Measurements from ENCODE around the gene POTEB2.
"Not testable (repeated sequence)": the region's sequence is repeated elsewhere in the genome, so short reads cannot be mapped to it uniquely, and the experiment has no call there.

POTEB2 gene

GRCh38 chr15:20866214-20866613 lies at the start of gene POTEB2:
Gene POTEB2, minus strand, starts transcription at chr15:20866314. Its CDS starts 33 bp downstream, at chr15:20866281.
- H3K9me3 Mint-ChIP-seq, DNase-seq, H3K27me3 Mint-ChIP-seq, H3K27ac Mint-ChIP-seq, H3K36me3 Mint-ChIP-seq, CTCF ChIA-PET, H3K4me1 Mint-ChIP-seq, H3K4me3 Mint-ChIP-seq: not testable (repeated sequence)

GRCh38 chr15:20879916-20880315 lies 13.8 kb upstream of the POTEB2 start:
- H3K4me1 Mint-ChIP-seq, DNase-seq, H3K9me3 Mint-ChIP-seq, H3K27ac Mint-ChIP-seq, H3K36me3 Mint-ChIP-seq, H3K4me3 Mint-ChIP-seq, CTCF ChIA-PET, H3K27me3 Mint-ChIP-seq: not testable (repeated sequence)

GRCh38 chr15:20878464-20878863 lies 12.3 kb upstream of the POTEB2 start:
- CTCF ChIA-PET, H3K4me3 Mint-ChIP-seq, H3K36me3 Mint-ChIP-seq, H3K27me3 Mint-ChIP-seq, H3K9me3 Mint-ChIP-seq, H3K27ac Mint-ChIP-seq, DNase-seq, H3K4me1 Mint-ChIP-seq: not testable (repeated sequence)

- H3K27me3 Mint-ChIP-seq, H3K4me3 Mint-ChIP-seq: not testable (repeated sequence)
These were observed 11.7 kb upstream of the POTEB2 start for GRCh38 chr15:20877819-20878218.

More at GRCh38 chr15:20877819-20878218, 11.7 kb upstream of the POTEB2 start:
- DNase-seq, H3K27ac Mint-ChIP-seq, H3K9me3 Mint-ChIP-seq, H3K4me1 Mint-ChIP-seq, CTCF ChIA-PET, H3K36me3 Mint-ChIP-seq: not testable (repeated sequence)

All from activated naive CD4-positive, alpha-beta T cell treated with anti-CD3 and anti-CD28 coated beads, Interleukin-2, amount 10 ng/mL, durations not matched to agents 7 days and 5 days (primary cell).